ENCODE measurements around the gene RAB39B.
"Not testable (repeated sequence)": the region's sequence is repeated elsewhere in the genome, so short reads cannot be mapped to it uniquely, and the experiment has no call there.

The RAB39B gene, protein sequence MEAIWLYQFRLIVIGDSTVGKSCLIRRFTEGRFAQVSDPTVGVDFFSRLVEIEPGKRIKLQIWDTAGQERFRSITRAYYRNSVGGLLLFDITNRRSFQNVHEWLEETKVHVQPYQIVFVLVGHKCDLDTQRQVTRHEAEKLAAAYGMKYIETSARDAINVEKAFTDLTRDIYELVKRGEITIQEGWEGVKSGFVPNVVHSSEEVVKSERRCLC

DNA sequence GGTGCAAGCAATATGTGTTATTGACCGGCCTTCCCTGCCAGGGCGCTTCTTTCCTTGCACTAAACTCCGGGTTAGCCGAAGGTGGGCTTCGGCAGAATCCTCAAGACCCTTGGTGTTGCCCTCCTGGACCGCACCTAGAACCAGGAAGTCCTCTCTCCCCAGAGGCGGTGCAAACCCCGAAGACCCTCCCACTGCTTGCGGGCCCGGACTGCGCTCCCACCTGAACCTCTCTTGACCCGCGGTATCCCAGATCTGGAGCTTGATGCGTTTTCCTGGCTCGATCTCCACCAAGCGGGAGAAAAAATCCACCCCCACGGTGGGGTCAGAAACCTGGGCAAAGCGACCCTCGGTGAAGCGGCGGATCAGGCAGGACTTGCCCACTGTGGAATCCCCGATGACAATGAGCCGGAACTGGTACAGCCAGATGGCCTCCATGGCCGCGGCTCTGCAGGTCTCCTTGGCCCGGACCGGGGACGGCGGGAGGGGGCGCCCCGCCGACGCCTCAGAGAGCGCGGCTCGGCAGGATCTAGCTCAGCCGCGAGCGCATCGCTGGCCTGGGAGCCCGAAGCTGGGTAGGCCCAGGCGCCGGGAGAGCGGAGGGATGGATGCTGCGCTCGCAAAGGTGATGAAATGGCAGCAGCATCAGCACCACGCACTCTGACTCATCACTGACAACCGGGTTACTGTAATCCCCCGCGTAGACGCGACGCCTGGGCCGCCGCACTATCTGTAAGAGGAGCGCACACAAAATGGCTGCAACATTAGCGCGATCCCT is at the start of gene RAB39B:
Gene RAB39B, minus strand, starts transcription at position 638 of the 775 bp plus-strand sequence. Its CDS starts 203 bp downstream, at position 435.
- peak; percentile 67 for DNase-seq (ENCODE audit: low spot score)

GRCh38 chrX:155313766-155314165 is 49.5 kb upstream of the RAB39B start:
- DNase-seq (ENCODE audit: low spot score): no peak

GRCh38 chrX:155293771-155294170 is 29.5 kb upstream of the RAB39B start:
- DNase-seq (ENCODE audit: low spot score): no peak

DNA sequence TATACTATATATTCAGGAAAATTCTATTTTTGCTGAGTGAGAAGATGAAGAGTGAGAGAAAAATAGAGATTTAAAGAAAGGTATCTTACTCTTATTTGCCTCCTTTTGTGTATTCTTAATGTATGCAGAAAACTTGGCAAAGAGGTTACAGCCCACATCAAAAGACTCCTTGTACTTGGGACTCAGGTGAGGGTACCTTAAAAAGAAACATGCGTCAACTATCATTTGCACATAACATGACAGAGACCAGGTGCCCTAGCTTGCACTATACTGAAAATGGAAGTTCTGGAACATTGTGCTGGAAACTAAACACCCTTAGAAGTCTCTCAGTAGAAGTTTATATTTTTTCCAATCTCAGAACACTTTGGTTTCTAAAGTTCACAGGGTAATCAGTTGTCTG is 15.6 kb upstream of the RAB39B start:
- no peak for DNase-seq (ENCODE audit: low spot score)

DNA sequence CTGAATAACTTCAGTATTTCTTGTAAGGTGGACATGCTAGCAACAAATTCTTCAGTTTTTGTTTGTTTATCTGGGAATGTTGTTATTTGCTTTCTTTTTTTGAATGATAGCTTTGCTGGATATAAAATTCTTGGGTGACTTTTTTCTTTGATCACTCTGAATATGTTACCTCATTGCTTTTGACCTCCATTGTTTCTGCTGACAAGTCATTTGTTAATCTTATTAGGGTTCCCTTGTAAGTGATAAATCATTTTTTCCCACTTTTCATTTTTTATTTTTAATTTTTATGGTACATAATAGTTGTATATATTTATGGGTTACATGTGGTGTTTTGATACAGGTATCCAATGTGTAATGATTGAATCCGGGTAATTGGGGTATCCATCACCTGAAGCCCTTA is 6.7 kb upstream of the RAB39B start:
- no peak for DNase-seq (ENCODE audit: low spot score)

DNA sequence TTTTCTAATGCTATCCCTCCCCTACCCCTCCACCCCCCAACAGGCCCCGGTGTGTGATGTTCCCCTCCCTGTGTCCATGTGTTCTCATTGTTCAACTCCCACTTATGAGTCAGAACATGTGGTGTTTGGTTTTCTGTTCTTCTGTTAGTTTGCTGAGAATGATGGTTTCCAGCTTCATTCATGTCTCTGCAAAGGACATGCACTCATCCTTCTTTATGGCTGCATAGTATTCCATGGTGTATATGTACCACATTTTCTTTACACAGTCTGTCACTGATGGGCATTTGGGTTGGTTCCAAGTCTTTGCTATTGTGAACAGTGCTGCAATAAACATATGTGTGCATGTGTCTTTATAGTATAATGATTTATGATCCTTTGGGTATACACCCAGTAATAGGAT is 3.7 kb upstream of the RAB39B start:
- DNase-seq (ENCODE audit: low spot score): not testable (repeated sequence)

- DNase-seq (ENCODE audit: low spot score): no peak
These were observed 2.1 kb upstream of the RAB39B start for GRCh38 chrX:155266439-155266838.

DNA sequence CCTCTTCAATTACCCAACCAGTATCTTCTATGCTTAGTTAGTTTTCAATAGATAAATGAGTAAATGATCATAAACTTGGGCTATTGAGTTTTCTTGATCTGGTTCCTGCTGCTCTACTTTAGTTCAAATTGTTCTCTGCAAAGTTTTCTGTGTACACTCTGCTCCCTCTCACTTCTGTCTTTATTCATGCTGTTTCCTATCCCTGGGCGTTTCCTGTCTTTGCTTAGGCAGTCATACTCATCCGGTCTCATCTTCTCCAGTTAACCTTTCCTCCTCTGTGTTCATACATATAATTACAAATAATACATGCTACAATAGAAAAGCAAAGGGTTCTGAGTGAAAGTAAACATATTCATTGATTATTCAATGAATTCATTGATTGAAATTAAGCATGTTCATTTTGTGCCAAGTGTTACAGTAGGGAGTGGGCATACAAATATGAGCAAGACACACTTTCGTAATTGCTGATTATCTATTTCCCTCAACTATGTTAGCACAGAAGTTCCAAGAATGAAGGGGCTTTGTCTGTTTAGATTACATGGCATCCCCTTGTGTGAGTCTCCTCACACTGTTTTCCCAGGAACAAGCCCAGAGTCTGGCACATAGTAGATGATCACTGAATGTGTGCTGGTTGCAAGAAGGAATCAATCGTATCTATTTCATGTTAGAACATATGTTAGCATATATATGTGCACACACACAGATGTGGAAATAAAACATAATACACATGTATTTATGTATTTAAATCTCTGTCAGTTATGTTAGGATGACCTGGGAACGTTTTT is 1.1 kb downstream of the RAB39B start:
- DNase-seq (ENCODE audit: low spot score): no peak

- no peak for DNase-seq (ENCODE audit: low spot score)
These were observed 4.5 kb downstream of the RAB39B start for GRCh38 chrX:155259752-155260151.

- no peak for DNase-seq (ENCODE audit: low spot score)
These were observed 12.9 kb downstream of the RAB39B start for GRCh38 chrX:155251391-155251790.

DNA sequence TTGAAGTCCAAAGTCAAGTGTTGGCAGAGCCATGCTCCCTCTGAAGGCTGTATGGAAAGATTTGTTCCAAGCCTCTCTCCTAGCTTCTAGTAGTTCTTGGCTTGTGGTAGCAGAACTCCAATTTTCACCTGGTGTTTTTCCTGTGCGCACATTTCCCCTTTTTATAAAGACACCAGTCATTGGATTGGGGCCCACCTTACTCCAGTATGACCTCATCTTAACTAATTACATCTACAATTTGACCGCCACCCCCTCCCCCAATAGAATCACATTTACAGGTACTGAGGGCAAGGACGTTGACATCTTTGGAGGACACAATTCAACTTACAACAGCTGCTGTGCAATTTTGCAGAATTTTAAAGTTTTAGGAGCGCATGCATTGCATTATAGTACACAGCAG is 16.8 kb downstream of the RAB39B start:
- DNase-seq (ENCODE audit: low spot score): no peak

DNA sequence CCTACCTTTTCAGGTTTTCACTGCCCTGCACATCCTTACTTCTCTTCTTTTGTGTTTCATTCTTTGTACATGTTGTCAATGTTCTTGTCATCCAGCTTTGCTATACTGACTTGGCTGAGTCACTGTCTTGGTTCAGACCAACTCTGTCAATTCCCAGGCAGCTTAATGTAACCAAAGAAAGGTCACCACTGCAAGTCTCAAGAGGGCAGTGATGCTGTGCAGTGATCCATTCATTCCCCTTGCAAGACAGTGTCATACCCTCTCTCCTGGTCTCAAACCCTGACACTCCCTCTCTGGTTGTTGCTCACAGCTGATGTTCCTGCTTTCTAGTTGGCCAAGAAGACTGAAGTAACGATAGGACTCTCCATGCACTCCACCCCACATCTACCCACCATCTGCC is 17.5 kb downstream of the RAB39B start:
- DNase-seq (ENCODE audit: low spot score): no peak

- no peak for DNase-seq (ENCODE audit: low spot score)
These were observed 22.0 kb downstream of the RAB39B start for GRCh38 chrX:155242300-155242699.

GRCh38 chrX:155237719-155238118 is 26.6 kb downstream of the RAB39B start:
- DNase-seq (ENCODE audit: low spot score): no peak

- no peak for DNase-seq (ENCODE audit: low spot score)
These were observed 28.4 kb downstream of the RAB39B start for GRCh38 chrX:155235891-155236290.

DNA sequence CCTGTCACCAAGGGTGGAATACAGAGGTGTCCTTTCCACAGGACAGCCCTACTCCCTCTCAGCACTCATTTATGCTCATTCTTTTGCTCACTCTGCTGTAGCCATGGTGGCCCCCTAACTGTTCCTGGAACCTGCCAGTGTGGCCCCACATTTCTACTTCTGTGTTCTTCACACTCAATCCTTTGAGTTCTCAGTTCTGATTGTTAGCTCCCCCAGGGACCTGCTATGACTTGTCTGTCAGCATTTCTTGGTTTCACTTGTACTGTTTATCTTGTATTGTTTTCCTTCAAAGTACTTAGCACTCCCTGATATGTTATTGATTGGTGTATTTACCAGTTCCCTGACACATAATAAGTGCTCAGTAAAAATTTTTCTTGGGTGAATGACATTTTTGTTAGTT is 33.1 kb downstream of the RAB39B start:
- DNase-seq (ENCODE audit: low spot score): no peak

GRCh38 chrX:155225774-155226173 is 38.5 kb downstream of the RAB39B start:
- no peak for DNase-seq (ENCODE audit: low spot score)

- not testable (repeated sequence) for DNase-seq (ENCODE audit: low spot score)
These were observed 40.5 kb downstream of the RAB39B start for GRCh38 chrX:155223746-155224145.

DNA sequence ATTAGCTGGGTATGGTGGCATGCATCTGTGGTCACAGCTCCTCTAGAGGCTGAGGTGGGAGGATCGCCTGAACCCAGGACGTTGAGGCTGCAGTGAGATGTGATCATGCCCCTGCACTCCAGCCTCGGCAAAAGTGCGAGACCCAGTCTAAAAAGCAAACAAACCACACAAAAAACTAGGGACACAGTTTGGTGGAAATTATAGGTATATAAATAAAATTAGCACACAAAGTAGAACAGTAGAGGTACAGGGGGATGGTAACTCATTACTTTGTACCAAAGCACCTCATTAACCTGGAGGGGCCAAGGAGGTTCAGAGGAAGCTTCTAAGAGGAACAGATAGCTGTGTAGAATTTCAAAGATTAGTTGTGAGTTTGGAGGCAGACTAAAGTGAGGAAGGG is 42.9 kb downstream of the RAB39B start:
- no peak for DNase-seq (ENCODE audit: low spot score)

DNA sequence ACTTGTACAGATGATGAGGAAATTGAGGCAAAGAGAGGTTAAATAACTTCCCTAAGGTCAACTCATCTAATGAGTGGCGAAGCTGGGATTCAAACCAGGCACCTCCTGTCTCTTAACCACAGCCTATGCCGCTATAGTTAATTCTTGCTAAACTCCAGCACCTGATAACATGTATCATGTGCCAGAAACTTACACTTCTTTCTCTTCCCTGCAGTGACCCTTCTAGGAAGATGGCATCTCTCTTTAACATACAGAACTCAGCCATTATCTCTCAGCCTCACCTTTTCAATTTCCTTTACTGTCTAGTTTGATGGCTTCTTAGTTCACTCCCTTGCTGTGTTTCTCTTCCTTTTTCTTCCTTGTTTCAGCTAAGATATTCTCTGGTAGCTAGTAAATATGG is 45.5 kb downstream of the RAB39B start:
- no peak for DNase-seq (ENCODE audit: low spot score)

GRCh38 chrX:155216940-155217440 is 47.3 kb downstream of the RAB39B start:
- DNase-seq (ENCODE audit: low spot score): no peak

GRCh38 chrX:155216179-155216939 is 47.9 kb downstream of the RAB39B start, which contains the start of gene VBP1:
Gene VBP1 (plus strand): TSS chrX:155216460. CDS start chrX:155216483, 23 bp downstream.
- peak; percentile 96 for DNase-seq (ENCODE audit: low spot score)

Measured in globus pallidus (tissue), 1 donor.